ENCODE measurements around the gene TMEM196.
"Not testable (repeated sequence)": the region's sequence is repeated elsewhere in the genome, so short reads cannot be mapped to it uniquely, and the experiment has no call there.

The TMEM196 gene

DNA sequence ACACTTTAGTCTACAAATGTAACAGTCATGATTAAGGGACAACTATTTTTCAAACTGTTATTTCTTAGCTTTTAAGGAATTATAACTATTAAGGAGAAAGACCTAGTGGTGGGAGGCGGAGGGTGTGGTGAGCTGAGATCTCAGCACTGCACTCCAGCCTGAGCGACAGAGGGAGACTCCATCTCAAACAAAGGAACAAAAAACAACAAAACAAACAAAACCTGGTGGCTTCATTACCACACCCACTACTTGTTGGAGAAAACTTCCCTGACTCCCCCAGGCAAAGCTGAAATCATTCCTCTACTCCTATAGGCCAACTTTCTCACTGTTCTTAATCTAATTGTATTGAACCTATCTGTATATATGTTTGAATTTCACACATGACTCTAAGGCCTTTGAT is 67.8 kb downstream of the TMEM196 start:
- no peak for DNase-seq

DNA sequence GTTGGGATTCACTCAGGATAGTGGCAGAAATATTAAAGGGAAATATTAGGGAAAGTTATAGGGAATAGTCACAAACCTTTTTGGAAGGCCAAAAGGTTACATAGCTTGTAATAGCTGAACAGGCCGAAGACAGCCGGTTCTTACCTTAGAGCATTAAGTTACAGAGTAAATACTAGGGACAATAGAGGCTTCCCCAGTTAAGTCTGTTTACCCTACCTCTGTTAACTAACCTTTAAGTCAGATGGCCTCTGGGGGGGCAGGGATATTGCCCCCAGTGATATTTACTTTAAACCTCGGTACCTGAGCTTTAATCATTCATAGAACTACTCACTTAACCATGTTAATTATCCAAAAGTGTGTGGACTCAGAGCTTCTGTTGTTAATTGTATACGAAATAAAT is 71.9 kb downstream of the TMEM196 start:
- peak; percentile 52 for DNase-seq

DNA sequence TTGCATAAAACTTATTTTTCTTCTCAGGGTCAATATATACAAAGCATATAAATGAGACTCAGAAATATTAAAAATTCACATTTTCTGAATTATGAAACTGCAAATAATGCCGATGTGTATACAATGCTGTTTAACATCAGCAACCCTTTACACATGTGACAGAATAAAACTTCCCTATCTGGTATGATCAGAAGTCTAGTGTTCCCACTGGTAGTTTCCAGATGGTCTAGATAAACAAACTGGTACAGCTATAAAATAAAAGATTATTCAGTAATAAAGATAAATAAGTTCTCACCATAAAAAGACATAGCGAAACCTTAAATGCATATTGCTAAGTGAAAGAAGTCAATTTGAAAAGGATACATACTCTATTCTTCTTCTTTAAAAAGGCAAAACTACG is 72.5 kb downstream of the TMEM196 start:
- DNase-seq, result no peak

DNA sequence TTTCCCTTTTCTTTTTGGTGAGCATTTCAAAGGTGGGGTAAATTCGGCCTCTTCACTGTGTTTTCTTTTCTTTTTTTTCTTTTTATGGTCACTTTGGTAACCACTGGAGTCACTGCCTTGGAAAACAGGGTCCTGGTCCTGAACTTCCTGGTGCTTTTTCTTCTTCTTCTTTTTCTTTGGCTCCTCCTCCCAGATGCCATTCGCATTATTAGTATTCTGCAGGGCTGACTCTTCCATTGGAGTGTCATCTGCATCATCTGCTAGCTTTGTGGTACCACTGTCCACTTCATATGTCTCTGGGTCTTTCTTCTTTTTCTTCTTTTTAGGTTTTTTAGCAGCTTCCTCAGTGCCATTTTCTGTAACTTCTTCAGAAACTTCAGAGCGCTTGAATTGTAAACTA is 75.1 kb downstream of the TMEM196 start:
- DNase-seq, result no peak

DNA sequence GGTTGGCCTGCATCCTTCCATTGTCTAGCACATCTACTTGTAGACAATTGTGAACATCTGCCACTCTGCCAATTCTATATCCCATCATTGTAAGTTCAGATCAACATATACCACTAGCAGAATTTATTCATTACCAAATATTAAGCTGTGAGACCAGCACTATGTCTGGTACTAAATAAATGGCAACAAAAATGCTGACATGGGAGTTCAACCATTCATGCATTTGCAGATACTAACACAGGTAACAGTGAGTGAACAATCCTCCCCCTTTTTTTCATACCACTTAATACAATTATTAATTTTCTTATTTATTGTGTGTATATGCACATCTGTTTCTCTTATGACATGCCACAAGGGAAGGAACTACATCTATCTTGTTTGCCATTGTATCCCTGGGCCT is 76.5 kb downstream of the TMEM196 start:
- no peak for DNase-seq

DNA sequence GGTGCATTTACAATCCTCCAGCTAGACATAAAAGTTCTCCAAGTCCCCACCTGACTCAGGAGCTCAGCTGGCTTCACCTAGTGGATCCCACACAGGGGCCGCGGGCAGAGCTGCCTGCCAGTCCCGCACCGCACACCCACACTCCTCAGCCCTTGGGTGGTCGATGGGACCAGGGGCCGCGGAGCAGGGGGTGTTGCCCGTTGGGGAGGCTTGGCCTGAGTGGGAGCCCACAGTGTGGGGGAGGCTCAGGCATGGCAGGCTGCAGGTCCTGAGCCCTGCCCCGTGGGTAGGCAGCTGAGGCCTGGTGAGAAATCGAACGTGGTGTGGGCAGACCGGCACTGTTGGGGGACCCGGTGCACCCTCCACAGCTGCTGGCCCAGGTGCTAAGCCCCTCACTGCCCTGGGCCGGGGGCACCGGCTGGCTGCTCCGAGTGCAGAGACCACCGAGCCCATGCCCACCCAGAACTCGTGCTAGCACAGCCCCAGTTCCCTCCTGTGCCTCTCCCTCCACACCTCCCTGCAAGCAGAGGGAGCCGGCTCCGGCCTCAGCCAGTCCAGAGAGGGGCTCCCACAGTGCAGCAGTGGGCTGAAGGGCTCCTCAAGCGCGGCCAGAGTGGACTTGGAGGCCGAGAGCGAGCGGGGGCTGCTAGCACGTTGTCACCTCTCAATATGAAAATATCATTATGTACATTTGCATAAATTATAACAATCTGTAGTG is 81.1 kb downstream of the TMEM196 start:
- no peak for DNase-seq

DNA sequence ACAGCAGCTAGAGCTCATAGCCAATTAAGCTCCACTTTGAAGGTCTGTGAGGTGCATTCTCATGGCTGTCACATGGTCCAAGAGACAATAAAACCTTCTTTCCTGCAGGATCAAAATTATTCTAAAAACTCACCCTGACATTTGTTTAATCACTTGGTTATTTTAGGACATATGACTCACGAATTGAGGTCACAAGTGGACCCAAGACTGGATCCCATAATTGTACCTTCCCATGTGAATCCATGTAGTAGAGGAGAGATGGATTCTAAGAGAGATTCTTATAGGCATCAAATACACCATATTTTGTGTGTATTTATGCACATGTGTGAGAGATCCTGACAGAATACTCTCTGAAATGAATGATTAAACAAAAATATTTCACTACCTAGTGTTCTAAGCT is 82.7 kb downstream of the TMEM196 start:
- no peak for DNase-seq

DNA sequence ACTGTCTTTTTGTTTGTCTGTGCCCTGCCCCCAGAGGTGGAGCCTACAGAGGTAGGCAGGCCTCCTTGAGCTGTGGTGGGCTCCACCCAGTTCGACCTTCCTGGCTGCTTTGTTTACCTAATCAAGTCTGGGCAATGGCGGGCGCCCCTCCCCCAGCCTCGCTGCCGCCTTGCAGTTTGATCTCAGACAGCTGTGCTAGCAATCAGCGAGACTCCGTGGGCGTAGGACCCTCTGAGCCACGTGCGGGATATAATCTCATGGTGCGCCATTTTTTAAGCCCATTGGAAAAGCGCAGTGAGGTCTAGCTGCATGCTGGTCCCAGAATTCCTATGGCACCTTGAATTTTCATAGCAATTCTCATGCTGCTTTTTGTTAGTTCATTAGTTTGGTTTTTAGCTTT is 84.3 kb downstream of the TMEM196 start:
- DNase-seq, result not testable (repeated sequence)

DNA sequence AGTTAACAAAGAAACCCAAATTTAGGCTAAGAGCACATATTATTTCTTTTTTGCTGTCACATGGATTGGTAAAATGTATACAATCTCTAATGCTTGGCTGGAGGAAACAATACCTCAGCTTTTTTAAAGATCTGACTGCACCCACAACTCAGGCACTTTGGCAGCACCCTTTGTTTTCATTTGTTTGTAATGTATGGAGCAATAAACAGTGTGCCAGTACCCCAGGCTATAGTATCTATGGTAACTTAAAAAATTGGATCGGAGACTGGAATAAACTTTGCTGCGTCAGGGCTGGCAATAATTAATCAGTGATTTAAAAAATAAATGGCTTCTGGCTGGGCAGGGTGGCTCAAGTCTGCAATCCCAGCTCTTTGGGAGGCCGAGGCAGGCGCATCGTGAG is 91.8 kb downstream of the TMEM196 start:
- DNase-seq, result no peak

DNA sequence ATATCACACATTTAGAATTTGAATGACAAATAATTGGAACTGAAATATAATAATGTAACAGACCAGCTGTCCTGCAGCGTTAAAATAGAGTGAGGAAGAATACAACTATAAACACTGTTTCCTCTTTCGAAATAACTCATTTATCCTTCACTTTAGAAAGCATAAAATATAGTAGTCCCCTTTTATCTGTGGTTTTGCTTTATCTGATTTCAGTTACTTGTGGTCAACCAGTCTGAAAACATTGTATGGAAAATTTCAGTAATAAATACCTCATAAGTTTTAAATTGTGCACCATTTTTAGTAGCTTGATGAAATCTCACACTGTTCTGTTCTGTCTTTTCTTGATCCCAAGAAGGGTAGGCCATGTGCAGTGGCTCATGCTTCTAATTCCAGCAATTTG is 96.2 kb downstream of the TMEM196 start:
- DNase-seq, result no peak

DNA sequence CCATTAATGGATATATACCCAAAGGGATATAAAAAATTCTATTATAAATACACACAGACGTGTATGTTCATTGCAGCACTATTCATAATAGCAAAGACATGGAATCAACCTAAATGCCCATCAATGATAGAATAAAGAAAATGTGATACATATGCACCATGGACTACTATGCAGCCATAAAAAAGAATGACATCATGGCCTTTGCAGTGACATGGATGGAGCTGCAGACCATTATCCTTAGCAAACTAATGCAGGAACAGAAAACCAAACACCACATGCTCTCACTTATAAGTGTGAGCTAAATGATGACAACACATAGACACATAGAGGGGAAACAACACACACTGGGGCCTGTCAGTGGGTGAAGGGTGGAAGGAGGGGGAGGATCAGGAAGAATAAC is 97.6 kb downstream of the TMEM196 start:
- DNase-seq, result no peak

DNA sequence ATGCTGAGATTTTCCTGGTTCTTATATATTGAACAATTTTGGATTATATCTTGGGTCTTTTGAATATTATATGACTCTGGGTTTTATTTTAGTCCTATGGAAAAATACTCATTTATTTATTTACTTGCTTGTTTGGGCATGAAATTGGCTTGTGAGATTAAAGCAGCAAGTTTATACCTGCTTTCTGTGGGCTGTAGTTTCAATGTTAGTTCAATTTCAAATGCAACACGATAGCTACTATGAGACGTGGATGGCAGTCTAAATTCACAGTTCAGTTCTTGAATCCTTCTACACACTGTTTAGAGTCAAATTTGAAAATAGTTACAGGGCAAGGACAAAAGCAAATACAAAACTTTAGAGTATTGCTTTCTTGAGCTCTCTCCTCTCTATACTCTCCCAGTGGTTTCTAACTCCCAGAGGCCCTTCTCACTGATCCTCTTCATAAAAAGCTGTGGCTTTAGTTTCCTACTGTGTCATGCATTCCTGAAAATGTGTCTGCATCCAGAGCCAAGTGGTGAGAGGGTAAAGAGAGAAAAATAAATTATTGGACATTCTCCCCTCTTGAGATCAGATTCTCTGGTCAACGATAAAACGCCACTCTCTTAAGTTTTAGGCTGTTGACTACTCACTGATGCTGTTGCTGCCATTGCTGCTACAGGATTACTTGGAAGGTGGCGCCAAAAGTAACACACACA is 99.0 kb downstream of the TMEM196 start:
- DNase-seq, result no peak

DNA sequence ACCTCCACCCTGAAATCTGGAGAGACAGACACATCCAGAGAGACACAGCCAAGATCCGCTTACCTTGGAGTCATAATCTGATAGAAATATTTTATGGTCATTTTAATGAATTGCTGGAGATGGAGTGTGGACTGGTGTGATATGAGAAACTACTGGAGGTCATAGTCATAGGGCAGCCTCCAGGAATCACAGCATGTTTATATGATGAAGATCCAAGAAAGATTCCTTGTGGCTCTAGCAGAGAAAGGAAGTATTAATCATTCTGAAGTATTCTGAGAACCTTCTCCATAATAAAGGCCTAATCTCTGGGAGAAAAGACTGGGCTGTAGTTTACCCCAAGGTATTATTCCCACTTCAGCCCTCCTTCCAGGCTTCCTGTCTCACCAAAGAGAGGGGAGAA is 102.6 kb downstream of the TMEM196 start:
- DNase-seq, result no peak
